ENCODE results near the gene F12. TPM values are rescaled to one million over a fixed set of nuclear protein-coding genes. Genes with fewer than 3 reads are reported as not detected.
"Not testable (repeated sequence)": the region's sequence is repeated elsewhere in the genome, so short reads cannot be mapped to it uniquely, and the experiment has no call there.

F12 gene
- polyA plus RNA-seq, 10 donors, result 0.17 to 1.1 (median 0.39) TPM; not detected in 1

DNA sequence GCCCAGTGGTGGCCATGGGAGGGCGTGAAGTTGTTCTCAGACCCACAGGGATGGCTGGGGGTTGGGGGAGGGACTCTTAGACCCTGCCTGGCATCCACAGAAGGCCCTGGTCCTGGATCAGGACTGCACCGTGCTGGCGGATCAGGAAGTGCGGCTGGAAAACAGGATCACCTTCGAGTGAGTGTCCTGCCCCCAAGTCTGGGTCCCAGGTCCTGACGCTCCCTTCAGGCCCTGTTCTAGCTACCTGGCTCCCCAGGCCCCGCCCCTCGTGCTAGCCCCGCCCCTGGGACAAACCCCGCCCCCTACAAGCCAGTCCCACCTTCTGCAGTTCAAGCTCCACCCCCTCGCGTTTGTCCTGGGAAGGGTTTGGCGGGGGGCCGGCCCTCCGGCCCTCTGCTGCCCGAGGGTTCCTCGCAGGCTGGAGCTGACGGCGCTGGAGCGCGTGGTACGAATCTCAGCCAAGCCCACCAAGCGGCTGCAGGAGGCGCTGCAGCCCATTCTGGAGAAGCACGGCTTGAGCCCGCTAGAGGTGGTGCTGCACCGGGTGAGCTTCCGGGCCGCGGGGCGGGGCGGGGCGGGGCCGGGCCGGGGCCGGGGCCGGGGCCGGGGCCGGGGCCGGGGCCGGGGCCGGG, 38.8 kb downstream of the F12 start:
- DNase-seq, result peak; percentile 76 to 79 (median 78)

DNA sequence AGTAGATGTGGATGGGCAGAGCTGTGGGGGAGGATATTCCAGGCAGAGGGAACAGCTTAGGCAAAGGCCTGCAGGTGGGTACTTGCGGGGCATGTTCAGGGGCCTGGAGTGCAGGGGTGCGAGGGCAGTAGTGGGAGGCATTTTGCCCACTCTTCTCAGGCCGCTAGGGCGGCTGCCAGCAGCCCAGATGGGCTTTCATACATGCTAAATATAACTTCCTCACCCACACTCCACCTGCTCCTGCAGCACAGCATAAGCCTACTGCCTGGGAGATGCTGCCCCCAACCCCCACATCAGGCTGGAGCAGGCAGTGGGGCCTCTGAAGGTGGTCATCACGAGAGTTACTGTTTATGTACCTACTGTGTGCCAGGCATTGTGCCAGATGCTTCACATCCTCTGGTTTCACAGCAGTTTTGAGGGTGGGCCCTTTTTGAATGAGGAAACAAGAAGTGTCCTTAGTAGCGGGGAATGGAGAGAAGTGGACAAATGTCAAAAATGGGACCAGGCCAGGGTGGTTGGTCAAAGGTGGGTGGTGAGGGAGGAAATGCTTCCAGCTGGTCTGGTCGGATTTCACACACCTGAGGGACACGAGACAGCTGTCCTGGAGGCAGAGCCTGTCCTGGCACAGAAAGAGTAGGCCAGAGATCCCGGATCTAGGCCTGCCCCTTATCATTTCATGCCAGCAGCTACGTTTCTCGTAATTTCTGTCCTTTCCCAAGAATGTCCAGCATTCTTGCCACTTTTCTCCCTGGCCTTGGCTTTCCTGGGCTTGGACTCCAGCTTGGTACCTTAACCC, 39.5 kb downstream of the F12 start:
- DNase-seq, result no peak

DNA sequence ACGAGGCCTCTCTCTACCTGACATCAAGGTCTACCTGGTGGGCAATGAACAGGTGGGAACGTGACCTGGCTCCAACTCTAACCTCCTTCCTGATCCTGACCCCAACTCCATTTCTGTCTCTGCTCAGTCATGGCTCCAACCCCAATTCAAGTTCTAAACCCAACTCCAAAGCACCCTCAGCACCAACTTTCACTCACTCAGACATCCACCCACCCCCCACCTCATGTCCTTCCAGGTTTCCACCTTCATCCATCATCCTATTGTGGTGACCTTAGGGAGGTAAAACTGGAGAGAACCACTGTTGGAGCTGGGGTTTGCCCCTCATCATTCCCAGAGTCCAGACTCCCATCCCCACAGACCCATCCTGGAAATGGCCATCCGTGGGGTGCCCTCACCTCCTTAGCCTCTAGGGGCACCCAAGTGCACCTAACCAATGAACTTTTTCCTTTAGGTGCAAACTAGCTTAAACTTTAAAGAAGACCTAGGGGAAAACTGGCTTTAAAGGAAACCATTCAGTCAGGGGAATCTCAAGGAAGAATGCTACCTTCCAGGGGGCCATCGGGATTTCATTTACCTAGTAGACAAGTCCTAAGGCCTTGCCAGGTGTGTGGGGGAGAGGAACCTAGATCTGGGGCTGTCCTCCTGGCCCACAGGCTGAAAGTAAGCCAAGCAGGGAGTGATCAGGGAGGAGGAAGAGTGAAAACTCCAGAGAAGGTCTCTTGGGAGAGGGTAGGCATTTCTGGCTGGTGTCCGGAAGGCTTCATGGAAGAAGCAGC, 40.3 kb downstream of the F12 start:
- DNase-seq, result no peak

DNA sequence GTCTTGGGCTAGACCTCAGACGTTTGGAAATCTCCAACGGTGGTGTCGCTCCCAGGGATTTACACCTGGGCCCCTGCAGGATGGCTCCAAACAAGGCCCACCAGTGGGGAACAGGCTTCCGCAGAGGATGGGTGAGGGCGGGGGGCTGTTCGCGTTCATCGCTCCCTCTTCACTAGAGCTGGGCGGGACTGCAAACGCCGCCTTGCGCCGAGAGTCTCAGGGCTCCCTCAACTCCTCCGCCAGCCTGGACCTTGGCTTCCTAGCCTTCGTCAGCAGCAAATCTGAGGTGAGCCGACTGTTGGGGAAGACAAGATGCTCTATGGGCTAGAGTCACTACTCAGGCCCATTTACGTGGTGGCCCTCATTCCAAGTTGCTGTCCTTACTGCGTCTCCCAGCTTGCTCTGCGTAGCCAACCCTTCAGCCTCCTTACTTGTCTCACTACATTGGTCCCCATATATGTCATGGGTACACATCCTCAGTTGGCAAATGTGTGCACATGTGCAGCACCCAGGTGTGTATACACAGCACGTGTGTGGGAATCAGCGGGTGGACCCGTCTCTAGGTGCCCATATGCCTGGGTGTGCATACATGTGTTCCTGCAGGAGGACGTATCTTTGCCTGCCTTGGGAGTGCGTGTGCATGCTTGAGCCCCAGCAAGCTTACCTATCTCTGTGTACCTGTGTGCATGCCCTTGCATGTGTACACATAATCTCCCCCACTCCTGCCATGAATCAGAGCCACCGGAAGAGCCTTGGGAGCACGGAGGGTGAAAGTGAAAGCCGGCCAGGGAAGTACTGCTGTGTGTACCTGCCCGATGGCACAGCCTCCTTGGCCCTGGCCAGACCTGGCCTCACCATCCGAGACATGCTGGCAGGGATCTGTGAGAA, 41.1 kb downstream of the F12 start:
- DNase-seq, result no peak

DNA sequence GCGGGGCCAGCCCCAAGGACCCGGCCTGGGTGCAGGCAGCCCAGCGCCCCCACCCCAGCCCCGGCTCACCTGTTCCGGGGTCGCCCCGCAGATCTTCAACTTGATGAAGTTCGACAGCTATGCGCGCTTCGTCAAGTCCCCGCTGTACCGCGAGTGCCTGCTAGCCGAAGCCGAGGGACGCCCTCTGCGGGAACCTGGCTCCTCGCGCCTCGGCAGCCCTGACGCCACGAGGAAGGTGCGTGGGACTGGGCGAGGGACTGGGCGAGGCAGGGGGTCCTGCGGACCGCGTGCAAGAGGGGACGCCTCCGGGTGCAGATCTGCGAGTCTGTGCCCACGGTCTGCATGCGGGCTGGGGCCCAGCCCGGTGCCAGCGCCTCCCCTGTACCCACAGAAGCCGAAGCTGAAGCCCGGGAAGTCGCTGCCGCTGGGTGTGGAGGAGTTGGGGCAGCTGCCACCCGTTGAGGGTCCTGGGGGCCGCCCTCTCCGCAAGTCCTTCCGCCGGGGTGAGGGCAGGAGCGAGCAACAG, 42.0 kb downstream of the F12 start:
- DNase-seq, result no peak

DNA sequence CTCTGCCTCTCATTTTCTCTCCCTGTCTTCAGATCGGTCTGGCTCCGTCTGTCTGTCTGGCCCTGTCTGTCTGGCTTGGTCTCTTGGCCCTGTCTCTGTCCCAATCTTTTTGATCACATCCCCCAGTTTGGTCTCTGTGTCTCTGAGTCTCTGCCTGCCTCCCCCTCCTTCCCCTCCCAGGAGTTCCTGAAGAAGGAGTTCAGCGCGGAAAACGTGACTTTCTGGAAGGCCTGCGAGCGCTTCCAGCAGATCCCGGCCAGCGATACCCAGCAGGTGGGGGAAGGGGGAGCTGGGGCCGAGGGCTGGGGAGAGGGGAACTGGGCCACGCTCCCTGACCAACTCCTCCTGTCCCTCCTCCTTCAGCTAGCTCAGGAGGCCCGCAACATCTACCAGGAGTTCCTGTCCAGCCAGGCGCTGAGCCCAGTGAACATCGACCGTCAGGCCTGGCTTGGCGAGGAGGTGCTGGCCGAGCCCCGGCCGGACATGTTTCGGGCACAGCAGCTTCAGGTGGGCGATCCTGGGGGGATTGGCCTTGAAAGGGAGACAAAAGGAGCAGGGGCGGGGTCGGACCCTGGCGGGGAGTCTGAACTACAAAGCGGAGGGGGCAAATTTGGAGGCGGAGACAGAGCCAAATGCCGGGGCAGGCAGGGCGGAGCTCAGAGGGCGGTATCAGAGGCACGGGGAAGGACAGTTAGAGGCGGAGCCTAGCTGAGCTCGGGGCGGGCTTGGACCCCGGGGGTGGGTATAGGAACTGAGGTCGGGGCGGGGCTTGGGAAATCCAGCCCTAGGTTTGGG, 42.6 kb downstream of the F12 start:
- peak; percentile 84 to 95 (median 91) for DNase-seq

DNA sequence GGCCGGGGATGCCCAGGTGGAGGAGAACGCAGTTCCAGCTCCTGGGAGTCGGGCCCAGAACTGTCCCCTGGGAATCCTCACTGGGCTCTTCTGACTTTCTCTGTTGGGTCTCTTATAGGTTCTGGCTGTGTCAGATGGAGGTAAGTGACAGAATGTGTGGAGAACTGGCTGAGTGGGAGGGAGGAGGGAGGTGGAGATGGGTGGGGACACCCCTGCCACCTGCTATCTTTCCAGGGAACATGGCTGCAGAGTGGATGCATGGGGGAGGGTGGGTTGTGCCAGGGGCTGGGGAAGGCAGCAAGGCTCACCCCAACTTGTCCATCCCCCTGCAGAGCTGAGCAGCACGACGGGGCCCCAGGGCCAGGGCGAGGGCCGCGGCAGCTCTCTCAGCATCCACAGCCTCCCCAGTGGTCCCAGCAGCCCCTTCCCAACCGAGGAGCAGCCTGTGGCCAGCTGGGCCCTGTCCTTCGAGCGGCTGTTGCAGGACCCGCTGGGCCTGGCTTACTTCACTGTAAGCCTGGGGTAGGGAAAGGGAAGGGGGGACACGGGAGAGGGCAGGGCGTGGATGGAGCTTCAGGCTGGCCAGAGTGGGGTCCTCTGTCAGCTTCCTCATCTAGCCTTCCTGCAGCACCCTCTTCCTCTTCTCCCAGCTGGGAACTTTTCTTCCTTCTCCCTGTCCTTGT, 43.4 kb downstream of the F12 start:
- no peak for DNase-seq

DNA sequence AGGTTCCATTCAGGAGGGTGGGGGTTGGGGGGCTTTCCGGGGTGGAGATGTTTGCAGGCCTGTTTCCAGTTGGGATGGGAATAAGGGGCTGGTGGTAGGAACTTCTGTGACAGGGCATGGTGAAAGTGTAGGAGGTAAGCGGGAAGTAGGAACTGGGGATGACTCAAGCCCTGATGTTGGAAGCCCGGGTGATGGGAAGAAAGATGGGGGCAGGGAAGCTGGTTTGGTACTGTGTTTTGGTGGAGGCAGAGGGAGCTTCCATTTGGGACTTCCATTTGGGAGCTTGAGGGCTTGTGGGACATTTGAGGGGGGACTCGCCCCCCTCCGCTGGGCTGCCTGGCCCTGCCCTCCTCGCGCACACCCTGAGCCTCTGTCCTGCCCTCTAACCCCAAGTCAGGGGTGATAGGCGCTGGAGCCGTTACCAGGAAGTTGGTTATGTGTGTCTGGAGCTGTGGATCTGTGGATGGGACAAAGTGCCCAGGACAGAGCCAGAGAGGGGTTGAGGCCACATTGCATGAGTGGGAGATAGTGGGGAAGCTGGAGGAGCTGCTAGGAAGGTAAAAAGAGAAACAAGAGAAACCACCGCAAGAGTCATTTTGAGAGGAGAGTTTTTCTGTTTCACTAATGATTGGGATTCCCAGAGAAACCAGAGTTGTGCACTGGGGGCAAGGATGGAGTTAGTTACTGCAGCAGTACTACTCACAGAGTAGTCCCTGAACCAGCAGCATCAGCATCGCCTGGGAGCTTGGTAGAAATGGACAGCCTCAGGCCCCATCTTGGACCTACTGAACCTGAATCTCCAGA, 45.0 kb downstream of the F12 start:
- DNase-seq, result no peak

DNA sequence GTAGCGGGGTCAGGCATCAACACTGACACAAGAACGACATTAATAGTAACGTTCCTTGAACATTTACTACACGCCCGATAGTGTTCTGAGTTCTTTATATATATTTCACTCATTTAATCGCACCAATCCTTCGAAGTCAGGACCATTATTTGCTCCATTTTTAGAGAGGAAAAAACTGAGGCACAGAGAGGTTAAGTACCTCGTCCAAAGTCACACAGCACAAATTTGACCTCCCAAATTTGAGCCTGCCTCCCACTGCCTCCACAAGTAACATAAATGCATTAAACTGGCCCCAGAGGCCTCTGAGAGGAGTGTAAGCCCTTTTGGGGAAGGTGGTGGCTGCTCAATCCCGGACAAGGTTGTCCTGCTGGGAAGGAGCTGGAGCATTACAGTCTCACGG, 45.8 kb downstream of the F12 start:
- DNase-seq, result no peak

DNA sequence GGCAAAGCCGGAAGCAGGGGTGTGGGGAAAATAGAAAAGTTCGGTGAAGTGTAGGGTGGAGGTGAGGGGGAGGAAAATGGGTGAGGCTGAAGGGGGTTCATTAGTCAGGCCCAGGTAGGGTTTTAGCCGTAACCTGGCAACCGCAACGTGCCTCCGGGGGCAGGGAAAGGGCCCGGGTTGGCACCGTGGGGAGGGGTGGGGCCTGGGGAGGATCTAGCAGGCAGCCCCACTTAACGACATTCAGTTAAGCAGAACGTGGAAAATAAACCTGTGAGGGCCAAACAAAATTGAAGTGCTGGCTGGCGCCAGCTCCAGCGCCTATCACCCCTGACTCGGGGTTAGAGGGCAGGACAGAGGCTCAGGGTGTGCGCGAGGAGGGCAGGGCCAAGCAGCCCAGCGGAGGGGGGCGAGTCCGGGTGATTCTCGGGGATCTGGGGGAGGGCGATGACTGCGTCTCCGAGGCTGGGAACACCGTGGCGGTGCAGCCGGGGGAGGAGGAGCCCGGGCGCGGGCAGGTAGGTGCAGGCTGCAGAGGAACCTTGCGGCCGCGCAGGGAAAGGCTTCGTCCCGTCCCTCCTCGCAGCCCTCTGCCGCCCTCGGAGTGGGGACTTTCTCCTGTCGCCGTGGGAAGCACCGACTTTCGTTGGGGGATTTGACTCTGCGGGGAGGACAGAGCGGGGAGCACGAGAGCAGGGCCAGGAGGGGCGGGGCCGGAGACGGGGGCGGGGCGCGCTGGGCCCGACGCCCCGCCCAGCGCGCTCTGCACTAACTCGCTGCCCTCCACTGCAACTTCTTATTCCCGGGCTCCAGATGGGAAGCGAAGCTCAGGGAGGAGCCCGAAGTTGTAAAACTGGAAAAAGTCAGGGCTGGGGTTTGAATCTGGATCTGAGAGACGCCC, 46.5 kb downstream of the F12 start:
- peak in 1 of 3 donors; percentile 68 for DNase-seq

DNA sequence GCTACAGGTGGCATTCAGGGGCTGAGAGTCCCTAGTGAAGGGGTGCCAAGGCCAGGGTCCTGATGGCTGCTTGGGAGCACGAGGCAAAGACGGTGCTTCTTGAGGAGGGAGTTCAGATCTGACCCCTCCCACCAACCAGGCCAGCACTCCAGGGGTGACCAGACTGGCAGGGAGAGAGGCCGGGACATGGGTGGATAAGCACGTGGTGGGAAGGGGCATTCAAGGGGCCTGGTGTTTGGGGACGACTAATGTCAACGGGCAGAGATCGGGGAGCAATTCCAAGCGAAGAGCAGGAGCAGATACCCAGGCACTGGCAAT, 47.1 kb downstream of the F12 start:
- DNase-seq, result no peak

DNA sequence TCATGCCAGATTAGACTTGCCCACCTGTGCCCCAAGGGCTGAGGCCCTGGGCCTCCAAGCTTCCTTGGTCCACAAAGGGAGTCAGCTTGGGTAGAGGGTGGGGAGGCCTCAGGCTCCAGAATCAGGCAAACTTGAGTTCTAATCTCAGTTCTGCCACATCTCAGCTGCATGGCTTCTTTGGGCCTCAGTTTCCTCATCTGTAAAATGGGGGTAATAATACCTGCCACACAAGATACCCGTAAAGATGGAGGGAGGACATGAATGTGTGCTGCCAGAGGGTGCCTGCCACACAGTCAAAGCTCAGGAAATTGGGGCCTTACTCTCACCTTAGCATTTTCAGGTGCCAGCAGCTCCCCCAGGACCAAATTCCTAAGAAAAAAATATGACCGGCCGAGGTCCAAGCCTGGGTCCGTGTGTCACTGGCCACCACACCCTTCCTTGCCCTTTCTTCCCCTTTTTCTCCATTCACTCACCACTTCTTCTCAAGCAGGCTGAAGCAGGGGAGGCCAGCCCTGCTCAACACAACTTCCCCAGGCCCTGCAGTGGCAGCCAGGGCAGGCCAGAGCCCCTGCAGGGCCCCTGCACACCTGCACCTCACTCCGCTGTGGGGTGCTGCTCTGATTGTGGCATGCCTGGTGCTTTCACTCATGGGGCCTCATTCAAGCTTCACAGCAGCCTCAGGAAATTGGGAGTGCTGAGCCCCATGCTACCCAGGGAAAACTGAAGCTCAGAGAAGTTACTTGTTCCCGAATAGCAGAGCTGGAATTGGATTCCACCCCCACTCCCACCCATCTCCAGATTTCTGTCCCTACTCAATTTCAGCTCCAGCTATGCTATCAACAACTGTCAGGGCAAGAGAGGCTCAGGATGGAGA, 47.7 kb downstream of the F12 start:
- no peak for DNase-seq

DNA sequence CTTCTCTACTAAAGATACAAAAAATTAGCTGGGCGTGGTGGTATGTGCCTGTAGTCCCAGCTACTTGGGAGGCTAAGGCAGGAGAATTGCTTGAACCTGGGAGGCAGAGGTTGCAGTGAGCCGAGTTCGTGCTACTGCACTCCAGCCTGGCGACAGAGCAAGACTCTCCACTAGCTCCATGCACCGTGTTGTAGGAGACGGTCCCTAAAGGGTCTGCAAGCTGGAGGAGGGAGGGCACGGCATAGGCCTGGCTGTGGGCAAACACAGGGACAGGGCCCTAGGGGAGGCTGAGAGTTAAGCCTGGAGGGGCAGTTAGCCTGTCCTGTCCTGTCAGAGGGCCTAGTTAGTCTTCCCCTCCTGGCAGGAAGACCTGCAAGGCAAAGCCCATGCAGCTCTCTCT, 48.6 kb downstream of the F12 start:
- DNase-seq, result not testable (repeated sequence)

DNA sequence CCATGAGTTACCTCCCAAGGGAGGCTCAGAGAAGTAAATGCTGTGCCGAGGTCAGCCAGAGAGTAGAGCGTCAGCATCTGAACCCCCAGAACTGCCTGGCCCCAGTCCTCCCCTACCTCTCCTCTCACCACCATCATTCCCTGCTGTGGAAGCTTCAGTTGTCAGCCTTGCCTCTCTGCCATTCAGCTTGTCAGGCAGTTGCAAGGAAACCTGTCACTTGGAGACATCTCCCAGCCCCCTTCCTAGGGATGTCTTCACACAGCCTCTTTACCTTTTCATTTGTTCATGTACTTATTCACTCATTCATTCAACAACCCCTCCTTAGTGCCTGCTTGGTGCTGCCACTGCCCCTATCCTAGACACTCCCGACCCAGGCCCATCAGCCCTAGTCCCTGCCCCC, 49.5 kb downstream of the F12 start:
- DNase-seq, result no peak

DNA sequence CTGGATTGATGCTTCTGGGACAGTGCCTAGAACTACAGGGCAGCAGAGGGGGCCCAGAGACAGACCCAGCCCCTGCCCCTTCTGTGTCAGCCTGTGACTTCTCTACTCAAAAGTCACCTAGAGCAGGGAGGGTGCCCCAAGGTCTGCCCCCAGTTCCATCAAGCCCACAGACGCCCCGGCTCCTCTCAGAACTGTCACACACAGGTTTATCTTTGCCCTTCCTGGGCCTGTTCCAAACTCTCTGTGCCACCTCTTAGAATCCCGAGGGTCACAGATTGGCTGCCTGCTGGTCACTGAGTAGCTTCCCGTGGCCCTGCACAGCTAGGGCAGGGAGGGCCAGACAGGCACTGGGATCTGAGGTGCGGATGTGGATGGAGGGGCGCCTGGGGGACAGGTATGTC, 49.9 kb downstream of the F12 start:
- no peak for DNase-seq

DNA sequence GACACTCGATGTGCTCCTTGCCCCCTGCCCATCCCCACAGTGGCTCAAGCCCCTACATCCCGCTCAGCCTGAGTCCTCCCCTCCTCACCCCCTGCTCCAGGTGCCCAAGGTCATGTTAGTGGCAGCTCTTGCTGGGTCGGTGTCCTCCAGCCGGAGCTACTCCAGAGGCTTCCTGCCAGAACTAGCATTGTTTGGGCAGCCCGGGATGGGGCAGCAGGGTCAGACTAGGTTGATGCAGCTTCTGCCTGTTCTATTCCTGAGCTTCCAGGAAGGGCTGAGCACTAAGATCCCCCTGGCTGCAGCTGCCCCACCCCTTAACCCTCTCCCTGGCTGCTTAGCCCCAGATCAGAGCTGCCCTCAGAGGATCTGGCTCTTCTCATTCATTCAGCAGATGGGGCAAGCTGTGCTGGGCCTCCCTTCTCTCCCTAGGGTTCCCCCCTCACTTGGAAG, 51.0 kb downstream of the F12 start:
- DNase-seq, result no peak
